ENCODE results near the gene PFDN6. TPM values are rescaled to one million over a fixed set of nuclear protein-coding genes. Genes with fewer than 3 reads are reported as not detected.

PFDN6 gene
- total and polyA plus RNA-seq, 2 of the 13 experiments (the other 11 are each of a cell fraction or from before 2014, with no cell fraction given): 75.5 to 87.0 TPM

- peak; percentile 71; the same call in 1 of the 2 replicates for TF ChIP-seq FOXC1 (CRISPR knock-in tag; IDR thresholded peaks at IDR 0.05; ENCODE audit: borderline replicate concordance)
- no peak for TF ChIP-seq CAMTA2 (CRISPR knock-in tag; IDR thresholded peaks at IDR 0.05; ENCODE audit: borderline replicate concordance)
- TF ChIP-seq POLR2G (IDR thresholded peaks at IDR 0.05; ENCODE audit: low read depth, low read length): no peak
- peak; percentile 86 for TF ChIP-seq RXRB (CRISPR knock-in tag; IDR thresholded peaks at IDR 0.05; ENCODE audit: borderline replicate concordance)
- TF ChIP-seq NR2F2 (IDR thresholded peaks at IDR 0.05; ENCODE audit: borderline replicate concordance, low read depth): no peak
- TF ChIP-seq ZNF333 (CRISPR knock-in tag; IDR thresholded peaks at IDR 0.05; ENCODE audit: borderline replicate concordance): peak; percentile 47; the same call in 1 of the 2 replicates
- no peak for TF ChIP-seq ZNF776 (CRISPR knock-in tag; IDR thresholded peaks at IDR 0.05)
- TF ChIP-seq ZBTB26 (CRISPR knock-in tag; IDR thresholded peaks at IDR 0.05; ENCODE audit: borderline replicate concordance): 0 out of 2 replicates have a peak, but pooled peaks have one; percentile 25
- TF ChIP-seq ZNF576 (CRISPR knock-in tag; IDR thresholded peaks at IDR 0.05): peak; percentile 61; the same call in 1 of the 2 replicates
- peak; percentile 60; the same call in 1 of the 2 replicates for TF ChIP-seq ZNF563 (CRISPR knock-in tag; IDR thresholded peaks at IDR 0.05)
- TF ChIP-seq MIER2 (CRISPR knock-in tag; IDR thresholded peaks at IDR 0.05): 0 out of 2 replicates have a peak, but pooled peaks have one; percentile 58
- no peak for TF ChIP-seq ZNF512B (CRISPR knock-in tag; IDR thresholded peaks at IDR 0.05; ENCODE audit: borderline replicate concordance)
- TF ChIP-seq HNF1A (IDR thresholded peaks at IDR 0.05; ENCODE audit: low read depth): no peak
- TF ChIP-seq HNF1A (CRISPR knock-in tag; IDR thresholded peaks at IDR 0.05; ENCODE audit: borderline replicate concordance): peak; percentile 44; the same call in 1 of the 2 replicates
- no peak for TF ChIP-seq ZNF709 (CRISPR knock-in tag; IDR thresholded peaks at IDR 0.05)
- peak; percentile 34; the same call in 1 of the 2 replicates for TF ChIP-seq MIER3 (CRISPR knock-in tag; IDR thresholded peaks at IDR 0.05; ENCODE audit: borderline replicate concordance)
- TF ChIP-seq ZNF510 (CRISPR knock-in tag; IDR thresholded peaks at IDR 0.05; ENCODE audit: low read depth): 0 out of 2 replicates have a peak, but pooled peaks have one; percentile 33
- TF ChIP-seq TAF1 (CRISPR knock-in tag; IDR thresholded peaks at IDR 0.05): peak; percentile 49; the same call in 1 of the 2 replicates
Measured at GRCh38 chr6:33312361-33313104, 23.1 kb downstream of the PFDN6 start (continued).
